ENCODE results near the gene PCDHB10.
"Not testable (repeated sequence)": the region's sequence is repeated elsewhere in the genome, so short reads cannot be mapped to it uniquely, and the experiment has no call there.

Gene PCDHB10

DNA sequence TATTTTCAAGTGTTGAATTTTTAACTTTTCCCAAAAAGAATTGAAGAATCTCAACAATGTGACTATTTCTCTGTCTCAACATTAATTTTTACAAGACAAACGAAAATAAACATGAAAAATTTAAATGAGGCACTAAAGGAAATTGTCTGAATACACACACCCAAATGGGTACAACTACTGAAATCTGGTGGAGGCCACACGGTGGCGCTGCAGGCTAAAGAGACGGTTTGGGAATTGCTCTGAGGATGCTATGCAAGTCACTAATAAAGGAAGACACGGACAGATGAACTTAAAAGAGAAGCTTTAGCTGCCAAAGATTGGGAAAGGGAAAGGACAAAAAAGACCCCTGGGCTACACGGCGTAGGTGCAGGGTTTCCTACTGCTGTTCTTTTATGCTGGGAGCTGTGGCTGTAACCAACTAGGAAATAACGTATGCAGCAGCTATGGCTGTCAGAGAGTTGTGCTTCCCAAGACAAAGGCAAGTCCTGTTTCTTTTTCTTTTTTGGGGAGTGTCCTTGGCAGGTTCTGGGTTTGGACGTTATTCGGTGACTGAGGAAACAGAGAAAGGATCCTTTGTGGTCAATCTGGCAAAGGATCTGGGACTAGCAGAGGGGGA lies at the start of gene PCDHB10:
TSS of gene PCDHB10 (plus strand) at position 244 of the 616 bp plus-strand sequence. CDS start at position 444, 200 bp downstream.
- no peak for DNase-seq

DNA sequence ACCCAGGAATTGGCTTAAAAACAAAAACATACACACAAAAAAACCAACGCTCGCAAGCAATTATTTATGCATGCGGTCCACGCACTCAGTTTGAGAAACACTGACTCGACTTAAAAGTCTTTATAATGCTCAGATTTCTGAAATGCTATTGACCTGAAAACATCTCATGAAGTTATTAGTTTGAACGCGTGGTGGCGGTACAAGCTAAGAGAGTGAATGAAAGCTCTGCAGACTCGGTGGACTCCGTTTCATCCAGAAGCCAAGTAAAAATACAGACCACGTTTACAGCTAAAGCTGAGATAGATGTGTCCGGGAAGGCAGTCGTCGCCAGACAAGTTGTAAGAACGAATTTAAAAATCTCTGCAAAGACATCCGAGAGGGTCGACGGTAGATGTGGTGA lies 42.3 kb upstream of the PCDHB10 start, which contains the start of gene PCDHB6:
TSS of gene PCDHB6 (plus strand) at position 246 of the 400 bp plus-strand sequence. CDS start 201 bp downstream, outside the sequence.
- DNase-seq, result no peak

DNA sequence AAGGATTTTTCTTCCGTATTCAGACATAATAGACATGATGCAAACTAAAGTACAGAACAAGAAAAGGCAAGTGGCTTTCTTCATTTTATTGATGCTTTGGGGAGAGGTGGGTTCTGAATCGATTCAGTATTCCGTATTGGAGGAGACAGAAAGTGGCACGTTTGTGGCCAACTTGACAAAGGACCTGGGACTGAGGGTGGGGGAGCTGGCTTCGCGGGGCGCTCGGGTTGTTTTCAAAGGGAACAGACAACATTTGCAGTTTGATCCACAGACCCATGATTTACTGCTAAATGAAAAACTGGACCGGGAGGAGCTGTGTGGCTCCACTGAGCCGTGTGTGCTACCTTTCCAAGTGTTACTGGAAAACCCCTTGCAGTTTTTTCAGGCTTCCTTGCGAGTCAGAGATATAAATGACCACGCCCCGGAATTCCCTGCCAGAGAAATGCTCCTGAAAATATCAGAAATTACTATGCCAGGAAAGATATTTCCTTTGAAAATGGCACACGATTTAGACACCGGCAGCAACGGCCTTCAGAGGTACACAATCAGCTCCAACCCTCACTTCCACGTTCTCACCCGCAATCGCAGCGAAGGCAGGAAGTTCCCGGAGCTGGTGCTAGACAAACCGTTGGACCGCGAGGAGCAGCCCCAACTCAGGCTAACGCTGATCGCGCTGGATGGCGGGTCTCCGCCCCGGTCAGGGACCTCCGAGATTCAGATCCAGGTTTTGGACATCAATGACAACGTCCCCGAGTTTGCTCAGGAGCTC lies 41.7 kb upstream of the PCDHB10 start:
- DNase-seq, result no peak

DNA sequence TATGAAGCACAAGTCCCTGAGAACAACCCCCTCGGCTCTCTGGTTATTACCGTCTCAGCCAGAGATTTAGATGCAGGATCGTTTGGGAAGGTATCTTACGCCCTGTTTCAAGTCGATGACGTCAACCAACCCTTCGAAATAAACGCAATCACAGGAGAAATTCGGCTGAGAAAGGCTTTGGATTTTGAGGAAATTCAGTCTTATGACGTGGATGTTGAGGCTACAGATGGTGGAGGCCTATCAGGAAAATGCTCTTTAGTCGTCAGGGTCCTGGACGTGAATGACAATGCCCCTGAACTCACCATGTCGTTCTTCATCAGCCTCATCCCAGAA lies 41.2 kb upstream of the PCDHB10 start:
- no peak for DNase-seq

DNA sequence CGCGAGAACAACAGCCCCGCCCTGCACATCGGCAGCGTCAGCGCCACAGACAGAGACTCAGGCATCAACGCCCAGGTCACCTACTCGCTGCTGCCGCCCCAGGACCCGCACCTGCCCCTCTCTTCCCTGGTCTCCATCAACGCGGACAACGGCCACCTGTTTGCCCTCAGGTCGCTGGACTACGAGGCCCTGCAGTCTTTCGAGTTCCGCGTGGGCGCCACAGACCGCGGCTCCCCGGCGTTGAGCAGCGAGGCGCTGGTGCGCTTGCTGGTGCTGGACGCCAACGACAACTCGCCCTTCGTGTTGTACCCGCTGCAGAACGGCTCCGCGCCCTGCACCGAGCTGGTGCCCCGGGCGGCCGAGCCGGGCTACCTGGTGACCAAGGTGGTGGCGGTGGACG lies 40.5 kb upstream of the PCDHB10 start:
- not testable (repeated sequence) for DNase-seq

DNA sequence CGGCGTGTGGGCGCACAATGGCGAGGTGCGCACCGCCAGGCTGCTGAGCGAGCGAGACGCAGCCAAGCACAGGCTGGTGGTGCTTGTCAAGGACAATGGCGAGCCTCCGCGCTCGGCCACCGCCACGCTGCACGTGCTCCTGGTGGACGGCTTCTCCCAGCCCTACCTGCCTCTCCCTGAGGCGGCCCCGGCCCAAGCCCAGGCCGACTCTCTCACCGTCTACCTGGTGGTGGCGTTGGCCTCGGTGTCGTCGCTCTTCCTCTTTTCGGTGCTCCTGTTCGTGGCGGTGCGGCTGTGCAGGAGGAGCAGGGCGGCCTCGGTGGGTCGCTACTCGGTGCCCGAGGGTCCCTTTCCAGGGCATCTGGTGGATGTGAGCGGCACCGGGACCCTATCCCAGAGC lies 40.1 kb upstream of the PCDHB10 start:
- DNase-seq, result not testable (repeated sequence)

DNA sequence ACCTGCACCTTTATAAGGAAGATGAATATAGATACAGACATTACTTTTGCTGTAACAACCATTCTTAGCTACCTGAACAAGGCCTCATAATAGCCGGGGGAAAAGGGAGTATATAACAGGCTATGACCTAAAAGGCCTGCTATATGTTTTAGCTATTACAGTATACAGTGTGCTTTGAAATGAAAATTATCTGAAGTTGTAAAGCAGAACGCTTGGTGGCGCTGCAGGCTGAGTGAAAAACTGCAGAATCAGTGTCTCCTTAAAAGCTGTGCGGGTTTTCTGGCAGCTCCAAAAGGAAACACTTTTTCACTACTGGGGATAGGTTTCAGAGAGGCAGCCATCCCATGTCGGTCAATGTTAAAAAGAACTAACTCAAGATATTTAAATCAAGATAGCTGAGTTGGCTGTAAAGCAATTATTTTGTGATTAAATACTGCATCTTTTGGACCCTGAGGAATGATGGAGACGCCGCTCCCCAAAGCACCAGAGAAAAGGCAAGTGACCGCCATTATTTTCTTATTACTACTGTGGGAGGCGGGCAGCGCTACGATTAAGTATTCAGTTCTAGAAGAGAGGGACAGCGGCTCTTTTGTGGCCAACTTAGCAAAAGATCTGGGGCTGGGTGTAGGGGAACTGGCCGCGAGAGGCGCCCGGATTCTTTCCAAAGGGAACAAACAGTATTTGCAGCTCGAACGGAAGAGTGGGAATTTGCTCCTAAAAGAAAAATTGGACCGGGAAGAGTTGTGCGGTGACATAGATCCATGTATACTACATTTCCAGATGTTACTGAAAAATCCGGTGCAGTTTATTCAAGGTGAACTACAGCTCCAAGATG lies 36.4 kb upstream of the PCDHB10 start:
- no peak for DNase-seq

DNA sequence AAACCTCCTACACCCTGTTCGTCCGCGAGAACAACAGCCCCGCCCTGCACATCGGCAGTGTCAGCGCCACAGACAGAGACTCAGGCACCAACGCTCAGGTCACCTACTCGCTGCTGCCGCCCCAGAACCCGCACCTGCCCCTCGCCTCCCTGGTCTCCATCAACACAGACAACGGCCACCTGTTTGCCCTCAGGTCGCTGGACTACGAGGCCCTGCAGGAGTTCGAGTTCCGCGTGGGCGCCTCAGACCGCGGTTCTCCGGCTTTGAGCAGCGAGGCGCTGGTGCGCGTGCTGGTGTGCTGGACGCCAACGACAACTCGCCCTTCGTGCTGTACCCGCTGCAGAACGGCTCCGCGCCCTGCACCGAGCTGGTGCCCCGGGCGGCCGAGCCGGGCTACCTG lies 34.8 kb upstream of the PCDHB10 start:
- not testable (repeated sequence) for DNase-seq

DNA sequence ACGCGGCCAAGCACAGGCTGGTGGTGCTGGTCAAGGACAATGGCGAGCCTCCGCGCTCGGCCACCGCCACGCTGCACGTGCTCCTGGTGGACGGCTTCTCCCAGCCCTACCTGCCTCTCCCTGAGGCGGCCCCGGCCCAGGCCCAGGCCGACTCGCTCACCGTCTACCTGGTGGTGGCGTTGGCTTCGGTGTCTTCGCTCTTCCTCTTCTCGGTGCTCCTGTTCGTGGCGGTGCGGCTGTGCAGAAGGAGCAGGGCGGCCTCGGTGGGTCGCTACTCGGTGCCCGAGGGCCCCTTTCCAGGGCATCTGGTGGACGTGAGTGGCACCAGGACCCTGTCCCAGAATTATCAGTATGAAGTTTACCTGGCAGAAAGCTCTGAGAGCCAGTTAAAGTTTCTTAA lies 34.3 kb upstream of the PCDHB10 start:
- DNase-seq, result not testable (repeated sequence)

DNA sequence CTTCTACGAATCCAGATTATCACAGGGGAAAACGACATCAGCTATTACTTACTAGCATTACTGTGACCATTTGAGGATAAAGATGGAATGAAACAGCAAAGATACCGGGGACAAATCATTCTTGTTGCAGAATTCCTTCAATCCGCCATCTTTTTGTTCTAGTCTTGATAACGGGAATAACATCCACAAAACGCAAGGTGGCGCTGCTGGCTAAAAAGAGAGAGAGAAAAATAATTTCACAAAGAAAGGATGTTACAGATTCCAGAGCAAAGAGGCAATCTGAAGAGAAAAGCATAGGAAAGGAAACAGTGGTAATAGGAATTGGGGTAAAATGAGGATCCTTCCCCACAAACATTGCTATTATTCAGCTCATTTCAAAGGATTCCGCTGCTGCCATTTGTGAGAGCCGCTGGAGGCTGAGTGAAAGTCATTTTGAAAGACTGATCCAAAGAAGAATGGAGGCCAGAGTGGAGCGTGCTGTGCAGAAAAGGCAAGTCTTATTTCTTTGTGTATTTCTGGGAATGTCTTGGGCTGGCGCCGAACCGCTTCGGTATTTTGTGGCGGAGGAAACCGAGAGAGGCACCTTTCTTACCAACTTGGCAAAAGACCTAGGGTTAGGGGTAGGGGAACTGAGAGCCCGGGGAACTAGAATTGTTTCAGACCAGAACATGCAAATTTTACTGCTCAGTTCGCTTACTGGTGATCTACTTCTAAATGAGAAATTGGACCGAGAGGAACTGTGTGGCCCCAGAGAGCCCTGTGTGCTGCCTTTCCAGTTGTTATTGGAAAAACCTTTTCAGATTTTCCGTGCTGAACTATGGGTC lies 19.6 kb upstream of the PCDHB10 start, which contains the start of gene PCDHB7:
TSS of gene PCDHB7 (plus strand) at position 264 of the 824 bp plus-strand sequence. CDS start at position 456, 192 bp downstream.
- no peak for DNase-seq

DNA sequence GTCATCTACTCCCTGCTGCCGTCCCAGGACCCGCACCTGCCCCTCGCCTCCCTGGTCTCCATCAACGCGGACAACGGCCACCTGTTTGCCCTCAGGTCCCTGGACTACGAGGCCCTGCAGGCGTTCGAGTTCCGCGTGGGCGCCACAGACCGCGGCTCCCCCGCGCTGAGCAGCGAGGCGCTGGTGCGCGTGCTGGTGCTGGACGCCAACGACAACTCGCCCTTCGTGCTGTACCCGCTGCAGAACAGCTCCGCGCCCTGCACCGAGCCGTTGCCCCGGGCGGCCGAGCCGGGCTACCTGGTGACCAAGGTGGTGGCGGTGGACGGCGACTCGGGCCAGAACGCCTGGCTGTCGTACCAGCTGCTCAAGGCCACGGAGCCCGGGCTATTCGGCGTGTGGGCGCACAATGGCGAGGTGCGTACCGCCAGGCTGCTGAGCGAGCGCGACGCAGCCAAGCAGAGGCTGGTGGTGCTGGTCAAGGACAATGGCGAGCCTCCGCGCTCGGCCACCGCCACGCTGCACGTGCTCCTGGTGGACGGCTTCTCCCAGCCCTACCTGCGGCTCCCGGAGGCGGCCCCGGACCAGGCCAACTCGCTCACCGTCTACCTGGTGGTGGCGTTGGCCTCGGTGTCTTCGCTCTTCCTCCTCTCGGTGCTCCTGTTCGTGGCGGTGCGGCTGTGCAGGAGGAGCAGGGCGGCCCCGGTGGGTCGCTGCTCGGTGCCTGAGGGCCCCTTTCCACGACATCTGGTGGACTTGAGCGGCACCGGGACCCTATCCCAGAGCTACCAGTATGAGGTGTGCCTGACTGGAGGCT lies 17.7 kb upstream of the PCDHB10 start:
- DNase-seq, result not testable (repeated sequence)

DNA sequence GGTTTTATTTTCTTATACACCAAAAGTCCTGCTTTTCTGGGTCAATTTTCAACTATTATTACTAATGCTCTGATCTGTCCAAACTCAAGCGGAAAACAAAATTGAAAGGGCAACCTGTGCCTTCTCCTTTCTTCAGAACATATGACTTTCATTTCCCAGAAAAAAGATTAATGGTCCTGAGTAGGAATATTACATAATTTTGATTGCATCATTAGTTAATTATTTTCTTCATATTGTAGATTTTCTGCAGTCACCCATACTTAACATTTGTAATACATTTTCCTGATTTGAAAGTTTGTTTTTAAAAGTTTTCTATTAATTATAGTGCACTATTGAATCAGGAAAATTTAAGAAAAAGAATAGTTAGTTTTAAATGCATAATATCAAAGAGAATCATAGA lies 16.2 kb upstream of the PCDHB10 start:
- no peak for DNase-seq

DNA sequence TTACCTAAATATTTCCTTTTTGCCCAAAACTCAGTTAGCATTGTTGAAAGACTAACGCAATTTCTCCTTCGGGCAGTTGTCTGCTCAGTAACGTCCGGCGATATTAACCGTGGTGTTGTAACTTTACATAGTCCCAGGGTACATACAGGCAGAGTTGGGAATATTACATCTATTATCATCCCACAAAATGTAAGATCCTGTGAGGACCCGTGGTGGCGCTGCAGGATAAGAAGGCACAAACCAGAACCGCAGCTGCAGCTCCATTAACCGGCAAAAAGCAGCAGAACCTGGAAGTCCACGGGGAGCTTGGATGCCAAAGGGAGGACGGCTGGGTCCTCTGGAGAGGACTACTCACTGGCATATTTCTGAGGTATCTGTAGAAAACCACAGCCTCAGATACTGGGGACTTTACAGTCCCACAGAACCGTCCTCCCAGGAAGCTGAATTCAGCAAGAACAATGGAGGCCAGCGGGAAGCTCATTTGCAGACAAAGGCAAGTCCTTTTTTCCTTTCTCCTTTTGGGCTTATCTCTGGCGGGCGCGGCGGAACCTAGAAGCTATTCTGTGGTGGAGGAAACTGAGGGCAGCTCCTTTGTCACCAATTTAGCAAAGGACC lies 14.5 kb upstream of the PCDHB10 start, which contains the start of gene PCDHB8:
TSS of gene PCDHB8 (plus strand) at position 214 of the 615 bp plus-strand sequence. CDS start at position 459, 245 bp downstream.
- DNase-seq, result not testable (repeated sequence)

DNA sequence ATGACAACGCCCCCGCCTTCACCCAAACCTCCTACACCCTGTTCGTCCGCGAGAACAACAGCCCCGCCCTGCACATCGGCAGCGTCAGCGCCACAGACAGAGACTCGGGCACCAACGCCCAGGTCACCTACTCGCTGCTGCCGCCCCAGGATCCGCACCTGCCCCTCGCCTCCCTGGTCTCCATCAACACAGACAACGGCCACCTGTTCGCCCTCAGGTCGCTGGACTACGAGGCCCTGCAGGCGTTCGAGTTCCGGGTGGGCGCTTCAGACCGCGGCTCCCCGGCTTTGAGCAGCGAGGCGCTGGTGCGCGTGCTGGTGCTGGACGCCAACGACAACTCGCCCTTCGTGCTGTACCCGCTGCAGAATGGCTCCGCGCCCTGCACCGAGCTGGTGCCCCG lies 12.8 kb upstream of the PCDHB10 start:
- not testable (repeated sequence) for DNase-seq

DNA sequence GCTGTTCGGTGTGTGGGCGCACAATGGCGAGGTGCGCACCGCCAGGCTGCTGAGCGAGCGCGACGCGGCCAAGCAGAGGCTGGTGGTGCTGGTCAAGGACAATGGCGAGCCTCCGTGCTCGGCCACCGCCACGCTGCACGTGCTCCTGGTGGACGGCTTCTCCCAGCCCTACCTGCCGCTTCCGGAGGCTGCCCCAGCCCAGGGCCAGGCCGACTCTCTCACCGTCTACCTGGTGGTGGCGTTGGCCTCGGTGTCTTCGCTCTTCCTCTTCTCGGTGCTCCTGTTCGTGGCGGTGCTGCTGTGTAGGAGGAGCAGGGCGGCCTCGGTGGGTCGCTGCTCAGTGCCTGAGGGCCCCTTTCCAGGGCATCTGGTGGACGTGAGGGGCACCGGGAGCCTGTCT lies 12.3 kb upstream of the PCDHB10 start:
- not testable (repeated sequence) for DNase-seq

DNA sequence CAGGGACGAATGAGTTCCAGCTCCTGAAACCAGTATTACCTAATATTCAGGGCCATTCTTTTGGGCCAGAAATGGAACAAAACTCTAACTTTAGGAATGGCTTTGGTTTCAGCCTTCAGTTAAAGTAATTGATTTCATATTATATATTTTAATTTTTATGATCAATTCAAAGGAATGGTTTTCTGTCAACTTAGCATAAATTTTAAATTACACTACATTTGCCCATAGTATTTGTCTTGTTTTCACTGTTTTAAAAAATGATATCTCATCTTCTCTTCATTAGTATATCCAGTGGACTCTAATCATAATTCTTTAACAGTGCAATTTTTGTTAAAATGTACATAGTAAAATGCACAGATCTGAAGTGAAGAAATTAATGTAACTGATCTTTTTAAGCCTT lies 11.8 kb upstream of the PCDHB10 start:
- no peak for DNase-seq

DNA sequence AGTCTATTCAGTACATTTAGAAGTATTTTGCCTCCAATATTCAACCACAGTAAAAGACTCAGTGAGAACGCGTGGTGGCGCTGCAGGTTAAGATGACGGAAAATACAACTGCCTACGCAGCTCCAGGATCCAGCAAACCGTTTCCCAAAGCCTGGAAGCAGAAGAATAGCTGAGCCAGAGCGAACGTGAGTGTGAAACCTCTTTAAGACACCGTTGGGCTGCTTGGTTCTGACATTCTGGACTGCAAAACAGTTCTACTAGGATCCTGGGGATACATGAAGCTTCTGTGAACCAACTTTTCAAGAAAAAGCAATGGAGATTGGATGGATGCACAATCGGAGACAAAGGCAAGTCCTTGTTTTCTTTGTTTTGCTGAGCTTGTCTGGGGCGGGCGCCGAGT lies 9.9 kb upstream of the PCDHB10 start, which contains the start of gene PCDHB16:
TSS of gene PCDHB16 (plus strand) at position 140 of the 400 bp plus-strand sequence. CDS start at position 313, 173 bp downstream.
- DNase-seq, result no peak

DNA sequence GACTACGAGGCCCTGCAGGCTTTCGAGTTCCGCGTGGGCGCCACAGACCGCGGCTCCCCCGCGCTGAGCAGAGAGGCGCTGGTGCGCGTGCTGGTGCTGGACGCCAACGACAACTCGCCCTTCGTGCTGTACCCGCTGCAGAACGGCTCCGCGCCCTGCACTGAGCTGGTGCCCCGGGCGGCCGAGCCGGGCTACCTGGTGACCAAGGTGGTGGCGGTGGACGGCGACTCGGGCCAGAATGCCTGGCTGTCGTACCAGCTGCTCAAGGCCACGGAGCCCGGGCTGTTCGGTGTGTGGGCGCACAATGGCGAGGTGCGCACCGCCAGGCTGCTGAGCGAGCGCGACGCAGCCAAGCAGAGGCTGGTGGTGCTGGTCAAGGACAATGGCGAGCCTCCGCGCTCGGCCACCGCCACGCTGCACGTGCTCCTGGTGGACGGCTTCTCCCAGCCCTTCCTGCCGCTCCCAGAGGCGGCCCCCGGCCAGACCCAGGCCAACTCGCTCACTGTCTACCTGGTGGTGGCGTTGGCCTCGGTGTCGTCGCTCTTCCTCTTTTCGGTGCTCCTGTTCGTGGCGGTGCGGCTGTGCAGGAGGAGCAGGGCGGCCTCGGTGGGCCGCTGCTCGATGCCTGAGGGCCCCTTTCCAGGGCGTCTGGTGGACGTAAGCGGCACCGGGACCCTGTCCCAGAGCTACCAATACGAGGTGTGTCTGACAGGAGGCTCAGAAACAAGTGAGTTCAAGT lies 7.9 kb upstream of the PCDHB10 start:
- not testable (repeated sequence) for DNase-seq

DNA sequence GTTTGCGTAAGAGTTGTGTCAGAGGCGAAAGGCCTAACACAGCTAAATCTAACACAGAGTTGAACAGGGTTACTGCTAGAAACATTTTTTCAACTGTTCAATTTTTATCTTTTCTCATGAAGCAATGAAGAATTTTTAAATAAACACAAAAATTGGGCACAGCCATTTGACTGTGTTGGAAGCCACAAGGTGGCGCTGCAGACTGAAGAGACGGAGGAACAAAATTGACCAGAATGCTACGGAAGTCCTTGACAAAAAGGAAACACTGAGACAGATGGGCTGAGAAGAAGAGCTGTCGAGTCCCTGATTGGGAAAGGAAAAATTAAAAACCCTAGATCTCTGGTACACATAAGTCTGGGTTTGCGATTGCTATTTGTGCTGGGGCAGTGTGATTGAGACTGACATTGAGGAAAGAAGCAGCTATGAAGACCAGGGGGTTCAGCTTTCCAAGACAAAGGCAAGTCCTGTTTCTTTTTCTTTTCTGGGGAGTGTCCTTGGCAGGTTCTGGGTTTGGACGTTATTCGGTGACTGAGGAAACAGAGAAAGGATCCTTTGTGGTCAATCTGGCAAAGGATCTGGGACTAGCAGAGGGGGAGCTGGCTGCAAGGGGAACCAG lies 5.1 kb upstream of the PCDHB10 start, which contains the start of gene PCDHB9:
TSS of gene PCDHB9 (plus strand) at position 265 of the 616 bp plus-strand sequence. CDS start at position 423, 158 bp downstream.
- no peak for DNase-seq

Measured in activated CD4-positive, CD25-positive, alpha-beta regulatory T cell (primary cell).